GM21367 (cell line): ENCODE results near the gene ABT1.

Experiments used
- ATAC-seq: cut with Tn5 transposase; IDR thresholded peaks from one replicate; pipeline ENCODE4 v1.9.1; 2021; ENCODE audit not compliant: unreplicated experiment

The ABT1 gene

GRCh38 chr6:26602262-26602661, 5.5 kb downstream of the ABT1 start:
- ATAC-seq = no peak

DNA sequence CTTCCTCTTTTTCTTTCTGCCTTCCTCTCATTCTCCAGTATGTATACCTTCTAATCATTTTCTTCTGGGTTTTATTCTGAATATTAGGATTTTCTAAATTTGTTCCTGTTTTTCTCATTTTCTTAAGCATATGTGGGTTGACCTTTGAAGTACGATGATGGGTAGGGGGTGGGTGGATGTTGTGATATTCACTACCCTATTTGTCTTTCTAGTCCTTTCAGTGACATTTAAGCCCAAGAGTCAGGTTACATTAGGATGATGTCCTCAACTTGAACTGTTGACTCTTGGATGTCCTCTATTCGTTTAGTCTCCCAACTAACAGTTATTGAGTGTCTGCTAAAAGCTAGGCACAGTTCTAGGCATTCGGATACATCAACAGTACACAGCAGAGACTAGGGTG, 7.3 kb downstream of the ABT1 start:
- no peak for ATAC-seq

- ATAC-seq = no peak
Observed at GRCh38 chr6:26604797-26605196, 8.0 kb downstream of the ABT1 start.

GRCh38 chr6:26607434-26608230, 10.9 kb downstream of the ABT1 start:
- ATAC-seq = no peak

DNA sequence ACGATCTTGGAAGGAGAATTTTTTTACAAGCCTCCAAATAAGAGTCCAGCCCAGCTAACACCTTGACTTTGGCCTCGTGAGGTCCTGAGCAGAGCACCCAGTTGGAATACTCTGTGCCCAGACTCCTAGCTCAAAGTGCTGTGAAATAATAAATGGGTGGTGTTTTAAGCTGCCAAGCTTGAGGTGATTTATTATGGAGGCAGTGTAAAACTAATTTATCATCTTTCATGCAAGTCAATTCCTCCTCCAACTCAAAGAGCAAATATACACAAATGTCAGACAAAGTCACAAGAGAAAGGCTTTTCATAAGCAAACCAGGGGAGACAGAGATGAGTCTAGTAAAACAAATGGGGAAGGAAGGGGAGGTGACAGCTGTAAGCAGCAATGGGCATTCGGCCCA, 12.7 kb downstream of the ABT1 start:
- ATAC-seq = no peak

GRCh38 chr6:26611599-26611998, 14.8 kb downstream of the ABT1 start:
- no peak for ATAC-seq

DNA sequence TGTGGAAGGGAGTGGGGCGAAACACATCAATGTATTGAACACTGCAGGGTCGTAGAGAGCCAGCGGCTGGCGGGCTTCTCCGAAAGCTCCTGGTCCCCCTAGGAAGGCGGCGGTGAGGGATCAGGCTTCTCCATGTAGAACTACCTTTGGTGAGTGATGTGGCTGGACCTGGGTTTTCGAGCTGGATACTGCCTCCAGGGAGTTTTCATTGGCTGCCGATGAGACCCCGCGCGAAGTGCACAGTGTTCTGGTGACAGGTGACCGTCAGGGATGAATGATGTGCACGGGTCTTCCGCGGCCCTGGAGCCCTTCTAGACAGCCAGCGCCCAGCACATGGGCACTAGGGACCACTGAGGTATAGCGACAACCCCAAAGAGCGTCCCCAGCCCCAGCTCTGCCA, 16.4 kb downstream of the ABT1 start:
- no peak for ATAC-seq

DNA sequence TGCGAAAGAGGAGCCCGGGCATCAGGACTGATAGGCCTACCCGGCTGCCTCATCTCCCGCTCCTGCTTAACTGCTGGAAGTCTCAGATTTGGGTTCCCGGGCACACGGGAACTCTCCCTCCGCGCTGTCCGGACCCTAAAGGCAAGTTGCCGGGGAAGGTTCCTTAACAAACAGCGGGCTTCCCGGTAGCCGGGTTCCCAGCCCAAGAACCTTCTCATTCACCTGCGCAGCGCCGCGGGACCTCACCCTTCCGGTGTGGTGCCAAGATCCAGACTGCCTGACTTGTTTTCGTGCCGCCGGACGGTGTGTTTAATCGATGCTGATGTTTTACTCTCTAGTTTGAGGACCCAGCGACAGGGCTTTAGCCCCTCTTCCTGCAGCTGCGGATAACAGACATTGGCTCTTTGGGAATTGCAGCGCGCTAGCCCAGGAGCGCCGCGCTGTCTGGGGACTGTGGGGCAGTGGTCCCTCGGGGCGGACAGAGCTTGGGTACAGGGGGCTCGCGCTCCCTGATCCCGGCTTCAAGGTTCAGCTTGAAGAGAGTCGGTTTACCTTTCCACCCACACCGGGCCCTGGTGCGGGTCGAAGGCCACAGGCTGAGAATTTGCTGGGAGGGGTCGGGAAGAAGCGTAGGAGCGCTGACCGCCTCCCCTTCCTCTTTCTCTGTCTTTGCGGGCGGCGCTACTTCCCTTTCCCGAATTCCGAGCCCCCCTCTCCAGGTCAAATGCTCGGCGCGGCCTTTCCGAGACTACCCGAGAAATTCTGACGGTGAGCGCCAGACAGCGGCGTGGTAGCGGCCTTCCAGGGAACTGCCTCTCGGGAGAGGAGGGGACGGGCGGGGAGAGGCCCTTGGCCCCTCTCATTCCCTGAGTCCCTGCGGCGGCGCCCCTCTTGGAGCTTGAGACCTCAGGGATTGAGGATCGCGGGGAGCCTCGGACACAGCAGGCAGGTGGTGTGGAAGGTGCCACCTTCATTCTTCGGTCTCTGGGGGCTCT, 17.2 kb downstream of the ABT1 start:
- no peak for ATAC-seq

GRCh38 chr6:26623339-26623859, 26.6 kb downstream of the ABT1 start:
- ATAC-seq = no peak

- no peak for ATAC-seq
Observed at GRCh38 chr6:26624557-26624956, 27.8 kb downstream of the ABT1 start.

DNA sequence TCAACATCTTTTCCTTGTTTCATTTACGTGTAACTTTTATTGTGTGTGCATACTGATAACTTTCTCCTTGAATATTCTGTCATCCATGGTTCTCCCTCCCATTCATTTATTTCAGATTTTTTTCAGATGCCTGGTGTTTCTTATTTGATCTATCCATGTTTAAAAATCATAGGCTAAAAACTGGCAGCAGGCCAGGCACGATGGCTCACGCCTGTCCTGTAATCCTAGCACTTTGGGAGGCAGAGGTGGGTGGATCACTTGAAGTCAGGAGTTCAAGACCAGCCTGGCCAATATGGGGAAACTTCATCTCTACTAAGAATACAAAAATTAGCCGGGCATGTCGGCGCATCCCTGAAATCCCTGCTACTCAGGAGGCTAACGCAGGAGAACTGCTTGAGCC, 31.1 kb downstream of the ABT1 start:
- ATAC-seq = no peak

DNA sequence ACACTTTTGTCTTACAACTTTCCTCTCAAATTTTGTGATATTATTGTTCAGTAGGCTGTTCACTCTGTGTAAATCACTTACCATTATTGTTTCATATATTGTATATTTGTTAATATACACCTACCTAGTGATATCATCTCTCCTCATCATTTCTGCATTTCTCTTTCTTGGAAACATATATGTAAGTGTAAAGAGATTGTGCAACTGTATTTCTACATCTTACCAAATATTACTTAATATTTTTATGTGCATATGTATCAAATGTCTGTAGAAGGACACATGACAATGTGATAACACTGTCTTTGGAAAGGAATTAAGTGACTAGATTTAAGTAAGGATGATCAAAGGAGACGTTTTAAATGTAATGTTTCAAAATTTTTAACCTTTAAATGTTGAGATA, 32.6 kb downstream of the ABT1 start:
- ATAC-seq = no peak

DNA sequence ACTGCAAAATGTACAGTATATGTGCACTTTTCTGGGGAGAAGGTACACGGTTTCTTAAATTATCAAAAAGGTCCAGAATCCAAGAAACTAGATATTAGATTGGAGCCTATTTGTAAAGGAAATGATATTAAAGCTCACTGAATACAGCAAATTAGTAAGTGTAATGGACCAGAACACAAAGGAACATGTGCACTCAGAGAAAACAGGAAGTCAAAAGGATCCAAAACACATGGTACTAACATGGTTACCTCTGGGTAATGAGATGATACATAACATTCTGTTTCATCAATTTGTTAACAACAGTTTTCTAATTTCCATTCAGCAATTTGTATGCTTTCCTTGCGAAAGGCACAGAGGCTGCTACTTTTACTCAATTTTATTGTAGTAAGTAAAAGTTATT, 44.1 kb downstream of the ABT1 start:
- no peak for ATAC-seq

- no peak for ATAC-seq
Observed at GRCh38 chr6:26646074-26646473, 49.3 kb downstream of the ABT1 start.
